ENCODE data around the gene DNAJB2. TPM values are rescaled to one million over a fixed set of nuclear protein-coding genes. Genes with fewer than 3 reads are reported as not detected.

DNAJB2 gene
- total and polyA plus RNA-seq, 2 of the 8 experiments (the other 6 are each of a cell fraction or from before 2014, with no cell fraction given): 21.0 to 26.3 TPM

DNA sequence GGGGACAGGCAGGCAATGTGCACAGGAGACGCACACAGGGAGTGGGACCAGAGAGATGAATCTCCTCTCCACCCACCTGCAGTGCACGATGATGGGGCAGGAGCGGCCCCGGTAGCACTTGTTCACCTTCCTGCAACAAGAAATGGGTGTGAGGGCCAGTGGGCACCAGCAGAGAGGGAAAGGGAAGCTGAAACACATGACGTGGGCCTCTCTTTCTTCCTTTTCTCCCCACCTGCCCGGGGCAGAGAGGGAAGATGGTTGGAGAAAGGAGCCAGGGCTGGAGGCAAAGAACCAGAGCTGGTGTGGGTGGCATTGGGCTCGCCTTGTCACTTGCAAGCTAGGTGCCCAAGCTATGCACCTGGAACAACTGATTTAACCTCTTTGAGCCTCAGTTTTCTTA, 12.2 kb downstream of the DNAJB2 start:
- POLR2A ChIA-PET (ENCODE audit: partially characterized antibody): interaction anchor here (0.7 to 2.3 kb wide), 4 partner anchors 12 to 112 kb away, joined by 3 to 13 read pairs (median 4); partner anchors contain the start of genes DNAJB2 and TUBA4B
- no peak overlapping the region for H4K5ac ChIP-seq (ENCODE audit: insufficient read length, low read depth, low read length)
- H2AK5ac ChIP-seq (ENCODE audit: low read depth, low read length): no peak overlapping the region
- H3K4me2 ChIP-seq (ENCODE audit: insufficient read depth in 1 of 2, low read depth in 2 of 2, low read length in 2 of 2): no peak overlapping the region
- H3K14ac ChIP-seq (ENCODE audit: insufficient read length): no peak overlapping the region
- FAIRE-seq (no peak), DNase-seq (ENCODE audit: low read depth in 1 of 2, low spot score in 2 of 2) (no peak)
- no peak overlapping the region for H2BK12ac ChIP-seq (ENCODE audit: low read depth, low read length)
- H3K36me3 ChIP-seq (ENCODE audit: control insufficient read depth in 2 of 4, insufficient read depth in 4 of 4, low read length in 3 of 4): no peaks in the 10 kb centered on the region
- no peak overlapping the region for H3K18ac ChIP-seq (ENCODE audit: extremely low read depth, low read length)
- H3K27ac ChIP-seq (ENCODE audit: low read depth, low read length): no peak overlapping the region
- H3K27me3 ChIP-seq (replicated peaks in 1 of 4; ENCODE audit: control insufficient read depth in 3 of 4, extremely low read depth in 1 of 4, insufficient read depth in 3 of 4, low read length in 3 of 4): peaks cover 0 to 22% (median 13%) of the 10 kb centered on the region in 4 experiments; a peak in 6 of 7 replicates
- 91% methylated on average over 7 of the region's 7 CpGs; no CpG with 5 or more reads in 1 of the 2 experiments for WGBS, 2 experiments (ENCODE audit: extremely low coverage in 1 of 2, insufficient coverage in 1 of 2, insufficient read length in 1 of 2, insufficient replicate concordance in 2 of 2, low coverage in 1 of 2, low lambda C conversion rate in 2 of 2, missing lambda C conversion rate in 1 of 2)
- no peak overlapping the region for H2BK120ac ChIP-seq (replicated peaks; ENCODE audit: low read depth, low read length)
- H3K79me1 ChIP-seq (ENCODE audit: low read depth, low read length): no peaks in the 10 kb centered on the region
- no peak overlapping the region for H2BK20ac ChIP-seq (ENCODE audit: low read length)
- no peak overlapping the region for H3K4ac ChIP-seq (replicated peaks; ENCODE audit: insufficient read length, low read depth, low read length)
- no peak overlapping the region for H2AFZ ChIP-seq (ENCODE audit: low read length)
- 0 out of 2 replicates have a peak overlapping the region, but pooled peaks have one; percentile 61 for H2BK15ac ChIP-seq (ENCODE audit: low read length)
- H4K20me1 ChIP-seq (replicated peaks in 1 of 2; ENCODE audit: control insufficient read depth in 1 of 2, insufficient read depth in 2 of 2, low read length in 2 of 2): peaks cover 0 to 2% of the 10 kb centered on the region in 2 experiments
- peaks cover 4% of the 10 kb centered on the region; the same call in 1 of the 2 replicates for H3K23me2 ChIP-seq (ENCODE audit: low read depth, low read length)
- CTCF ChIA-PET (ENCODE audit: partially characterized antibody): interaction anchor here (0.6 to 11.7 kb wide), 11 partner anchors 10 to 262 kb away, joined by 3 to 220 read pairs (median 5); partner anchors contain the start of genes DNAJB2, PTPRN and TUBA4B
- H3K9me3 ChIP-seq (ENCODE audit: insufficient read depth in 2 of 2, low read depth in 1 of 2, low read length in 1 of 2): 0 out of 4 replicates have a peak, but pooled peaks cover 0 to 5% of the 10 kb centered on the region in 2 experiments
- H2BK5ac ChIP-seq (ENCODE audit: low read depth, low read length): no peak overlapping the region
- H3K4me1 ChIP-seq (replicated peaks in 1 of 4; ENCODE audit: control insufficient read depth in 3 of 4, insufficient read depth in 4 of 4, low read length in 3 of 4): peaks cover 0 to 7% (median 2%) of the 10 kb centered on the region in 4 experiments; a peak in 6 of 7 replicates
- H3K56ac ChIP-seq (replicated peaks; ENCODE audit: insufficient read length, low read depth, low read length): no peak overlapping the region
- no peak overlapping the region for H4K91ac ChIP-seq (replicated peaks; ENCODE audit: insufficient read length, low read length)
- H3K79me2 ChIP-seq (ENCODE audit: control insufficient read depth in 1 of 2, insufficient read depth in 2 of 2, low read length in 2 of 2): no peaks in the 10 kb centered on the region
- no peak overlapping the region for H4K8ac ChIP-seq (ENCODE audit: extremely low read depth, insufficient read depth, low read length)
- no peak overlapping the region for H3K23ac ChIP-seq (ENCODE audit: insufficient read length)
- H3K9ac ChIP-seq (replicated peaks in 1 of 4; ENCODE audit: extremely low read depth in 1 of 4, low read depth in 3 of 4, low read length in 3 of 4): no peak overlapping the region
- no peak overlapping the region for H3K4me3 ChIP-seq (ENCODE audit: extremely low read depth in 1 of 4, insufficient read depth in 2 of 4, low read depth in 3 of 4, low read length in 4 of 4)
- TF ChIP-seq SIX5 (IDR thresholded peaks at IDR 0.05; ENCODE audit: low read depth, low read length) (no peak), SIRT6 (IDR thresholded peaks at IDR 0.05; ENCODE audit: low read length) (no peak), KDM5A (IDR thresholded peaks at IDR 0.05; ENCODE audit: low read length) (no peak), RAD21 (IDR thresholded peaks at IDR 0.05 in 1 of 2, conservative IDR thresholded peaks at IDR 0.05 in 1 of 2; ENCODE audit: low read depth in 2 of 2, low read length in 2 of 2) (no peak), BRCA1 (IDR thresholded peaks at IDR 0.05; ENCODE audit: low read depth, low read length) (no peak), EP300 (IDR thresholded peaks at IDR 0.05; ENCODE audit: borderline replicate concordance in 1 of 2, low read depth in 2 of 2, low read length in 2 of 2) (no peak), SIN3A (conservative IDR thresholded peaks at IDR 0.05 in 1 of 2, IDR thresholded peaks at IDR 0.05 in 1 of 2; ENCODE audit: low read depth in 1 of 2, low read length in 2 of 2) (no peak), CTBP2 (IDR thresholded peaks at IDR 0.05; ENCODE audit: borderline replicate concordance, insufficient read depth, insufficient read length, low read length) (no peak), POLR2AphosphoS5 (IDR thresholded peaks at IDR 0.05; ENCODE audit: low read depth, low read length) (no peak)

Data from H1 (cell line).